B cell (primary cell): ENCODE measurements around the gene SAMD3. TPM values are rescaled to one million over a fixed set of nuclear protein-coding genes. Genes with fewer than 3 reads are reported as not detected.

Experiments used
- ATAC-seq: fragments of 200-7000 bp; cut with Tn5 transposase; one replicate; pipeline ENCODE4 v1.10.0; 2021; ENCODE audit warnings: low read depth, mild to moderate bottlenecking, moderate number of reproducible peaks, moderate library complexity
- CTCF ChIA-PET: fragments of 350-600 bp; sonication (Branson Sonifier 250); formaldehyde crosslinking; loops from one replicate; lab custom pipeline; 2021; ENCODE audit warnings: antibody characterized with exemption, inconsistent platforms; lab: Charles Lee
- POLR2A ChIA-PET: fragments of 350-600 bp; sonication (Branson Sonifier 250); formaldehyde crosslinking; loops from one replicate; lab custom pipeline; 2021; ENCODE audit warnings: antibody characterized with exemption; lab: Charles Lee
- DNase-seq: peaks from one replicate; pipeline ENCODE4 v3.0.0; 2013
- H2AFZ ChIP-seq: 2 replicates; pipeline ENCODE4 v1.6.1; 2012; ENCODE audit warnings: mild to moderate bottlenecking, low read depth, low read length; ENCODE audit not compliant: insufficient read depth, poor library complexity, severe bottlenecking
- H3K27ac ChIP-seq, 2 donors: 1 replicate in 1 of 2; 2 replicates in 1 of 2; pipeline ENCODE4 v1.5.1; 2012 to 2013; ENCODE audit warnings: low read length in 2 of 2, mild to moderate bottlenecking in 2 of 2, moderate library complexity in 1 of 2
- H3K27me3 ChIP-seq, 4 experiments: fragments of 200-600 bp in 1 of 4; sonication (generic) in 1 of 4; replicated peaks in 1 of 4; 1 replicate in 2 of 4; 2 replicates in 2 of 4; pipeline versions ENCODE4 v1.6.1 to v1.7.0; 2013 to 2016; ENCODE audit warnings: low read length in 3 of 4, mild to moderate bottlenecking in 2 of 4, mixed read lengths in 1 of 4, moderate library complexity in 1 of 4; ENCODE audit not compliant: insufficient read depth in 4 of 4, control insufficient read depth in 3 of 4; ENCODE audit errors: control extremely low read depth in 1 of 4
- H3K36me3 ChIP-seq, 2 experiments: replicated peaks in 1 of 2; 1 replicate in 1 of 2; 2 replicates in 1 of 2; pipeline versions ENCODE4 v1.6.1 to v1.7.1; 2013; ENCODE audit warnings: low read length in 1 of 2; ENCODE audit not compliant: insufficient read depth in 2 of 2, control insufficient read depth in 1 of 2; ENCODE audit errors: control extremely low read depth in 1 of 2, extremely low read depth in 1 of 2
- H3K4me1 ChIP-seq, 2 donors: fragments of 200-600 bp in 1 of 2; sonication (generic) in 1 of 2; 1 replicate in 1 of 2; 2 replicates in 1 of 2; pipeline versions ENCODE4 v1.5.1 to v1.6.1; 2013 to 2017; ENCODE audit warnings: low read length in 2 of 2; ENCODE audit not compliant: control insufficient read depth in 2 of 2, insufficient read depth in 2 of 2
- H3K4me2 ChIP-seq: replicated peaks from 2 replicates; pipeline ENCODE3; 2012; ENCODE audit warnings: mild to moderate bottlenecking, low read depth, low read length; ENCODE audit not compliant: poor library complexity, severe bottlenecking
- H3K4me3 ChIP-seq, 5 experiments: fragments of 200-600 bp in 1 of 5; sonication (generic) in 1 of 5; 1 replicate in 3 of 5; 2 replicates in 2 of 5; pipeline versions ENCODE4 v1.5.1 to v1.7.0; 2011 to 2016; ENCODE audit warnings: low read length in 4 of 5, mild to moderate bottlenecking in 4 of 5, low read depth in 2 of 5, control low read depth in 1 of 5, moderate library complexity in 1 of 5; ENCODE audit not compliant: insufficient read depth in 1 of 5; ENCODE audit errors: control extremely low read depth in 1 of 5, extremely low read depth in 1 of 5
- H3K79me2 ChIP-seq: fragments of 200-600 bp; sonication (generic); one replicate; pipeline ENCODE4 v1.6.0; 2016; ENCODE audit warnings: low read length; ENCODE audit not compliant: control insufficient read depth, insufficient read depth
- H3K9ac ChIP-seq: fragments of 200-600 bp; sonication (generic); 2 replicates; pipeline ENCODE4 v1.6.1; 2017; ENCODE audit warnings: mild to moderate bottlenecking, low read length, moderate library complexity
- H3K9me3 ChIP-seq, 3 donors: one replicate each; pipeline versions ENCODE4 v1.6.1 to v1.7.1; 2013; ENCODE audit warnings: low read length in 2 of 3; ENCODE audit not compliant: control insufficient read depth in 2 of 3, insufficient read depth in 1 of 3; ENCODE audit errors: control extremely low read depth in 1 of 3
- H4K20me1 ChIP-seq: 2 replicates; pipeline ENCODE4 v1.6.0; 2012; ENCODE audit warnings: mild to moderate bottlenecking, low read length; ENCODE audit not compliant: insufficient read depth, control insufficient read depth, poor library complexity, severe bottlenecking
- H3K27ac Mint-ChIP-seq: one replicate; pipeline ENCODE4 v1.8.0; 2021; ENCODE audit warnings: mixed read lengths
- H3K27me3 Mint-ChIP-seq: one replicate; pipeline ENCODE4 v1.8.0; 2021; ENCODE audit warnings: mixed read lengths
- H3K4me1 Mint-ChIP-seq: one replicate; pipeline ENCODE4 v1.8.0; 2021; ENCODE audit warnings: mixed read lengths
- H3K4me3 Mint-ChIP-seq: one replicate; pipeline ENCODE4 v1.8.0; 2021; ENCODE audit warnings: mixed read lengths
- H3K9me3 Mint-ChIP-seq: one replicate; pipeline ENCODE4 v1.8.0; 2022; ENCODE audit warnings: mixed read lengths; ENCODE audit not compliant: insufficient read depth
- CTCF ChIP-seq: fragments of 200-600 bp; IDR thresholded peaks from one replicate; pipeline ENCODE4 v1.8.0; 2022; ENCODE audit warnings: antibody characterized with exemption, mild to moderate bottlenecking
- EZH2 ChIP-seq: IDR thresholded peaks from 2 replicates; pipeline ENCODE4 v1.6.1; 2012; ENCODE audit warnings: borderline replicate concordance, low read depth, mild to moderate bottlenecking, moderate library complexity, low read length; ENCODE audit not compliant: insufficient read depth, poor library complexity, severe bottlenecking
- WGBS: methylation state at CpG from one replicate; pipeline ENCODE4 v1.1.5; 2013; ENCODE audit warnings: missing lambda C conversion rate; ENCODE audit not compliant: insufficient coverage; 5-methylcytosine and 5-hydroxymethylcytosine counted together
- intact Hi-C: fragments of 100-400 bp; cut with micrococcal nuclease; formaldehyde crosslinking; loops from one replicate; pipeline ENCODE4 v1.10.0; 2022
- polyA plus RNA-seq: library from polyadenylated mRNA; depleted of rRNA; stranded (reverse); fragments of >200 nt; gene quantifications from 2 replicates; pipeline ENCODE4 v1.2.3, GENCODE V29; 2012
- total RNA-seq, 2 donors: library from RNA; stranded (reverse); fragments of 120-200 nt in 1 of 2; gene quantifications; 1 replicate in 1 of 2; 2 replicates in 1 of 2; pipeline versions ENCODE4 v1.2.3 to v1.2.4, GENCODE V29; 2013 to 2022

Gene SAMD3
- total and polyA plus RNA-seq, 2 donors (not counting 1 experiment from before 2014, with no cell fraction given): 0.57 to 3.8 TPM

GRCh38 chr6:130163266-130163665 lies 59.5 kb downstream of the SAMD3 start:
- Histone ChIP-seq H3K4me2 (no peak overlapping the region), H3K4me1 (no peaks in the 10 kb centered on the region), H4K20me1 (no peaks in the 10 kb centered on the region), H2AFZ (no peak overlapping the region), H3K36me3 (no peaks in the 10 kb centered on the region), H3K4me3 (no peak overlapping the region), H3K9me3 (peaks cover 0 to 5% (median 0%) of the 10 kb centered on the region in 3 donors), H3K27ac (no peak overlapping the region), H3K9ac (no peak overlapping the region), H3K27me3 (no peaks in the 10 kb centered on the region), H3K79me2 (no peaks in the 10 kb centered on the region)
- ATAC-seq: no peak
- ChIA-PET POLR2A (no interaction called here), CTCF (no interaction called here)
- TF ChIP-seq EZH2 (no peak), CTCF (no peak)
- WGBS: 100% methylated on average over 1 of the region's 2 CpGs
- peaks cover 3% of the 10 kb centered on the region for H3K27me3 Mint-ChIP-seq
- intact Hi-C loops: no loop called here
- peaks cover 3% of the 10 kb centered on the region for H3K4me1 Mint-ChIP-seq
- peaks cover 2% of the 10 kb centered on the region for H3K9me3 Mint-ChIP-seq
- H3K4me3 Mint-ChIP-seq: no peak overlapping the region
- DNase-seq: no peak
- H3K27ac Mint-ChIP-seq: no peak overlapping the region

GRCh38 chr6:130162421-130162820 lies 60.3 kb downstream of the SAMD3 start:
- DNase-seq: no peak
- TF ChIP-seq CTCF (no peak), EZH2 (no peak)
- Histone ChIP-seq H3K4me1 (no peaks in the 10 kb centered on the region), H3K27me3 (no peaks in the 10 kb centered on the region), H4K20me1 (no peaks in the 10 kb centered on the region), H3K79me2 (no peaks in the 10 kb centered on the region), H3K9me3 (peaks cover 0 to 5% (median 0%) of the 10 kb centered on the region in 3 donors), H3K4me2 (no peak overlapping the region), H3K9ac (no peak overlapping the region), H3K36me3 (no peaks in the 10 kb centered on the region), H3K4me3 (no peak overlapping the region), H2AFZ (no peak overlapping the region), H3K27ac (no peak overlapping the region)
- peaks cover 5% of the 10 kb centered on the region for H3K9me3 Mint-ChIP-seq
- H3K4me1 Mint-ChIP-seq: peaks cover 3% of the 10 kb centered on the region
- CTCF ChIA-PET: no interaction called here
- peaks cover 3% of the 10 kb centered on the region for H3K27me3 Mint-ChIP-seq
- H3K4me3 Mint-ChIP-seq: no peak overlapping the region
- no peak overlapping the region for H3K27ac Mint-ChIP-seq
- POLR2A ChIA-PET: no interaction called here
- no CpG with 5 or more reads among the region's 2 CpGs for WGBS
- intact Hi-C loops: no loop called here
- no peak for ATAC-seq
